ENCODE data around the gene PNPLA7.

GRCh38 chr9:137534256-137535119, 15.7 kb downstream of the PNPLA7 start:
- TF ChIP-seq CTCF (IDR thresholded peaks at IDR 0.05) (peak; percentile 41 to 73 (median 71)), POLR2A (IDR thresholded peaks at IDR 0.05) (no peak)
